ENCODE results near the gene PDIK1L.

The PDIK1L gene

DNA sequence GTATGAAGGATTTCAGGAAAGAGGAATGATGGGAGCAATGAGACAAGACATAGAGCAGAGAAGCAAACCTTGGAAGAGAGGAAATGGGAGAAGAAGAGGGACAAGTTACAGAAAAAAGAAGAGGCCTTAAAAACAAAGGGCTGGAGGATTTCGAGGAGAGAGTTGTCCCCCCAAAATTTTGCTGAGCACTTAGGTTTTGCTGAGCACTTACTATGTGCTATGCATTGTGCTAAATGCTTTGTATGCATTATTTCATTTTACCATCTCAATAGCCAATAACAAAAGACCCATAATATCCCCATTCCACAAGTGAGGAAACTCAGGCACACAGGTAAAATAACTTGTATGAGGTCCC, 41.7 kb upstream of the PDIK1L start:
- TF ChIP-seq, protein P1, sequence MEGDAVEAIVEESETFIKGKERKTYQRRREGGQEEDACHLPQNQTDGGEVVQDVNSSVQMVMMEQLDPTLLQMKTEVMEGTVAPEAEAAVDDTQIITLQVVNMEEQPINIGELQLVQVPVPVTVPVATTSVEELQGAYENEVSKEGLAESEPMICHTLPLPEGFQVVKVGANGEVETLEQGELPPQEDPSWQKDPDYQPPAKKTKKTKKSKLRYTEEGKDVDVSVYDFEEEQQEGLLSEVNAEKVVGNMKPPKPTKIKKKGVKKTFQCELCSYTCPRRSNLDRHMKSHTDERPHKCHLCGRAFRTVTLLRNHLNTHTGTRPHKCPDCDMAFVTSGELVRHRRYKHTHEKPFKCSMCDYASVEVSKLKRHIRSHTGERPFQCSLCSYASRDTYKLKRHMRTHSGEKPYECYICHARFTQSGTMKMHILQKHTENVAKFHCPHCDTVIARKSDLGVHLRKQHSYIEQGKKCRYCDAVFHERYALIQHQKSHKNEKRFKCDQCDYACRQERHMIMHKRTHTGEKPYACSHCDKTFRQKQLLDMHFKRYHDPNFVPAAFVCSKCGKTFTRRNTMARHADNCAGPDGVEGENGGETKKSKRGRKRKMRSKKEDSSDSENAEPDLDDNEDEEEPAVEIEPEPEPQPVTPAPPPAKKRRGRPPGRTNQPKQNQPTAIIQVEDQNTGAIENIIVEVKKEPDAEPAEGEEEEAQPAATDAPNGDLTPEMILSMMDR (IDR thresholded peaks at IDR 0.05; ENCODE audit: insufficient read depth, low read length, poor library complexity, severe bottlenecking): no peak
- no peak overlapping the region for H3K4me3 ChIP-seq (replicated peaks; ENCODE audit: low read depth, low read length)
- DNase-seq (ENCODE audit: extremely low read depth, insufficient read length): no peak
- no peaks in the 10 kb centered on the region for H3K36me3 ChIP-seq (ENCODE audit: control insufficient read depth, insufficient read depth, low read length)
- no peaks in the 10 kb centered on the region; the same call in none of the 2 replicates for H3K27me3 ChIP-seq (replicated peaks; ENCODE audit: control insufficient read depth, insufficient read depth, low read length)

- Histone ChIP-seq H3K4me3 (replicated peaks; ENCODE audit: low read depth, low read length) (no peak overlapping the region), H3K36me3 (ENCODE audit: control insufficient read depth, insufficient read depth, low read length) (no peaks in the 10 kb centered on the region), H3K27me3 (replicated peaks; ENCODE audit: control insufficient read depth, insufficient read depth, low read length) (peaks cover 2% of the 10 kb centered on the region)
- no peak for DNase-seq (ENCODE audit: extremely low read depth, insufficient read length)
- TF ChIP-seq, protein P1 (IDR thresholded peaks at IDR 0.05; ENCODE audit: insufficient read depth, low read length, poor library complexity, severe bottlenecking): no peak
Observed at GRCh38 chr1:26070296-26070962, 41.2 kb upstream of the PDIK1L start.

GRCh38 chr1:26070963-26071342, 40.7 kb upstream of the PDIK1L start:
- no peak for DNase-seq (ENCODE audit: extremely low read depth, insufficient read length)
- no peak overlapping the region for H3K4me3 ChIP-seq (replicated peaks; ENCODE audit: low read depth, low read length)
- peaks cover 2% of the 10 kb centered on the region for H3K27me3 ChIP-seq (replicated peaks; ENCODE audit: control insufficient read depth, insufficient read depth, low read length)
- TF ChIP-seq, protein P1 (IDR thresholded peaks at IDR 0.05; ENCODE audit: insufficient read depth, low read length, poor library complexity, severe bottlenecking): no peak
- no peaks in the 10 kb centered on the region for H3K36me3 ChIP-seq (ENCODE audit: control insufficient read depth, insufficient read depth, low read length)

- no peaks in the 10 kb centered on the region for H3K36me3 ChIP-seq (ENCODE audit: control insufficient read depth, insufficient read depth, low read length)
- DNase-seq (ENCODE audit: extremely low read depth, insufficient read length): no peak
- no peak overlapping the region for H3K4me3 ChIP-seq (replicated peaks; ENCODE audit: low read depth, low read length)
- TF ChIP-seq, protein P1 (IDR thresholded peaks at IDR 0.05; ENCODE audit: insufficient read depth, low read length, poor library complexity, severe bottlenecking): no peak
- H3K27me3 ChIP-seq (replicated peaks; ENCODE audit: control insufficient read depth, insufficient read depth, low read length): peaks cover 2% of the 10 kb centered on the region
Observed at GRCh38 chr1:26072305-26072704, 39.3 kb upstream of the PDIK1L start.

GRCh38 chr1:26075421-26076144, 36.0 kb upstream of the PDIK1L start:
- TF ChIP-seq, protein P1 (IDR thresholded peaks at IDR 0.05; ENCODE audit: insufficient read depth, low read length, poor library complexity, severe bottlenecking): no peak
- H3K4me3 ChIP-seq (replicated peaks; ENCODE audit: low read depth, low read length): no peak overlapping the region
- H3K36me3 ChIP-seq (ENCODE audit: control insufficient read depth, insufficient read depth, low read length): no peaks in the 10 kb centered on the region
- peaks cover 2% of the 10 kb centered on the region for H3K27me3 ChIP-seq (replicated peaks; ENCODE audit: control insufficient read depth, insufficient read depth, low read length)
- no peak for DNase-seq (ENCODE audit: extremely low read depth, insufficient read length)

Data from GM06990 (cell line).